ENCODE data around the gene ZNF503.

DNA sequence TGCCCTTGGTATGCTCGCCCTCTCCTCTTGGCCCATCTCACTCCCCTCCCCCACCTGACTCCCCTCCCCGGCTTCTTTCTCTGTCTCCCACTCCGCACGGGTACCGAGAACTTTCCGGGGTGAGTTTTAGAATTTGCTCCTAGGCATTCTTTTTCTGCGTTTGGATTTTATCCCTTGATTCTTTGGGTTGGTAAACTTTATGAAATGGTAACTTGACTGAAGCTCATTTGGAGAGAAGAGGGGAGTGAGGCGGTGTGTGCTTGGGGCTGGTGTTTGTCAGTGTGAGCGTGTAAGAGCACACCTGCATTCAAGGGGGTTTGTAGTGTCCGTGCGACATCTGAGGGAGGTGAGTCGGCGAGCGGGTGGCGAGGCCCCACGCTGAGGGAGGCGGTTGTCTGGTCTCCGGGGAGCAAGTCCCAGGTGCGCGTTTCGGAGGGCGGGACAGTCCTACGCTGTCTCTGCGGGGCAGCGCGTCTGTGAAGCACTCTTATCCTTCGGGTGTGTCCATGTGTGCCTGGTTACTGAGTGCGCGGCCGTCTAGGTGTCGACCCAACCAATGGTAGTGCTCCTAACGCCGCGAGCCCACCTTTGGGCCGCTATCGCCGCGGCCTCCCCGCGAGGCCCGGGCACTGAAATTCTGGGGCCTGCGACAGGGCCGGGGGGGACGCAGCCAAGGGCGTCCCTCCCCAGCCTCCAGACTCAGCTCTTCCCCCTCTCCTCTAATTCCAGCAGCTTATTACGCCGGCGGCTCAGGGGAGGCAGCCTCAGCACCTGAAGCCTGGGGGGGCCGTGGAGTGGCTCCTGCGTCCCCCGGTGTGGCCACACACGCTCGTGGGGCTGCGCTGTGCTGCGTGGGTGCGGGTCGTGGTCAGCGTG lies 2.6 kb upstream of the ZNF503 start:
- TF ChIP-seq, protein P1, sequence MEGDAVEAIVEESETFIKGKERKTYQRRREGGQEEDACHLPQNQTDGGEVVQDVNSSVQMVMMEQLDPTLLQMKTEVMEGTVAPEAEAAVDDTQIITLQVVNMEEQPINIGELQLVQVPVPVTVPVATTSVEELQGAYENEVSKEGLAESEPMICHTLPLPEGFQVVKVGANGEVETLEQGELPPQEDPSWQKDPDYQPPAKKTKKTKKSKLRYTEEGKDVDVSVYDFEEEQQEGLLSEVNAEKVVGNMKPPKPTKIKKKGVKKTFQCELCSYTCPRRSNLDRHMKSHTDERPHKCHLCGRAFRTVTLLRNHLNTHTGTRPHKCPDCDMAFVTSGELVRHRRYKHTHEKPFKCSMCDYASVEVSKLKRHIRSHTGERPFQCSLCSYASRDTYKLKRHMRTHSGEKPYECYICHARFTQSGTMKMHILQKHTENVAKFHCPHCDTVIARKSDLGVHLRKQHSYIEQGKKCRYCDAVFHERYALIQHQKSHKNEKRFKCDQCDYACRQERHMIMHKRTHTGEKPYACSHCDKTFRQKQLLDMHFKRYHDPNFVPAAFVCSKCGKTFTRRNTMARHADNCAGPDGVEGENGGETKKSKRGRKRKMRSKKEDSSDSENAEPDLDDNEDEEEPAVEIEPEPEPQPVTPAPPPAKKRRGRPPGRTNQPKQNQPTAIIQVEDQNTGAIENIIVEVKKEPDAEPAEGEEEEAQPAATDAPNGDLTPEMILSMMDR (IDR thresholded peaks at IDR 0.05; ENCODE audit: low read depth, low read length), result no peak
- no peak for TF ChIP-seq EZH2phosphoT487 (IDR thresholded peaks at IDR 0.05; ENCODE audit: low read depth)

Data from OCI-LY3 (cell line).